Psoas muscle (tissue), 8 donors: ENCODE measurements around the gene RNF32. TPM values are rescaled to one million over a fixed set of nuclear protein-coding genes. Genes with fewer than 3 reads are reported as not detected.

ENCODE experiments used
- ATAC-seq, 4 donors: fragments of 200-7000 bp; cut with Tn5 transposase; one replicate each; pipeline ENCODE4 v1.9.1; 2020; ENCODE audit warnings: moderate library complexity in 3 of 4, mild to moderate bottlenecking in 2 of 4
- DNase-seq, 2 donors: peaks; one replicate each; pipeline ENCODE4 v3.0.0-alpha.2; 2020
- H3K27ac ChIP-seq: fragments of 200-600 bp; one replicate; pipeline ENCODE4 v1.8.0; 2022
- H3K27me3 ChIP-seq, 3 donors: fragments of 200-600 bp in 1 of 3; one replicate each; pipeline versions ENCODE4 v1.6.1 to v1.8.0; 2013 to 2022; ENCODE audit warnings: low read length in 2 of 3, mild to moderate bottlenecking in 2 of 3, moderate library complexity in 1 of 3; ENCODE audit not compliant: insufficient read depth in 3 of 3
- H3K36me3 ChIP-seq, 2 donors: fragments of 200-600 bp in 1 of 2; one replicate each; pipeline versions ENCODE4 v1.6.1 to v1.8.0; 2013 to 2022; ENCODE audit warnings: low read depth in 1 of 2, mild to moderate bottlenecking in 1 of 2, moderate library complexity in 1 of 2; ENCODE audit not compliant: insufficient read depth in 1 of 2
- H3K4me1 ChIP-seq: fragments of 200-600 bp; one replicate; pipeline ENCODE4 v1.8.0; 2022
- H3K4me3 ChIP-seq: fragments of 200-600 bp; one replicate; pipeline ENCODE4 v1.8.0; 2022; ENCODE audit warnings: mild to moderate bottlenecking
- H3K9me3 ChIP-seq: fragments of 200-600 bp; one replicate; pipeline ENCODE4 v1.8.0; 2022
- CTCF ChIP-seq: fragments of 200-600 bp; IDR thresholded peaks from one replicate; pipeline ENCODE4 v1.8.0; 2022; ENCODE audit warnings: antibody characterized with exemption
- WGBS, 3 donors: extraction: QIAGEN DNeasy Blood & Tissue Kit; methylation state at CpG; one replicate each; pipeline versions ENCODE4 v1.1.6 to v1.1.7; 2013; 5-methylcytosine and 5-hydroxymethylcytosine counted together
- intact Hi-C, 2 donors: fragments of 100-400 bp; cut with DNase I; formaldehyde crosslinking; loops; one replicate each; pipeline versions ENCODE4 v1.11.0 to v1.14.2; 2022
- polyA plus RNA-seq, 3 donors: library from polyadenylated mRNA; stranded (reverse); fragments of 200-250 nt; gene quantifications; one replicate each; pipeline ENCODE4 v1.2.3, GENCODE V29; 2013
- total RNA-seq, 4 donors: library from RNA; stranded (reverse); fragmentation: NEBNext Ultra II Directional in 2 of 4; extraction: Animal tissue kit (Norgen Biotek cat#: 25700) in 2 of 4; gene quantifications; one replicate each; pipeline versions ENCODE4 v1.2.1 to v1.2.4, GENCODE V29; 2021 to 2023
- donor health status: healthy with polysubstance abuse.
- donor health status: DM: no; HTN: no; CAD: no; lungs with moderate emphysema.
- donor health status: Bipolar disorder and iron deficiency.
- donor health status: healthy.
- donor health status: DM: yes; HTN: yes; CAD: no.
- donor health status: DM: no; HTN: no; CAD: no.
- donor health status: DM: no; HTN: no; CAD: no.
- donor health status: DM: yes; HTN: yes; CAD: no.

RNF32 gene
- total and polyA plus RNA-seq, 7 donors = 0.18 to 0.60 (median 0.48) TPM; not detected in 4

GRCh38 chr7:156621652-156622051 is 18.9 kb upstream of the RNF32 start:
- peaks cover 0 to 29% (median 3%) of the 10 kb centered on the region in 3 donors for H3K27me3 ChIP-seq
- no peaks in the 10 kb centered on the region for H3K4me1 ChIP-seq
- no peak for DNase-seq
- TF ChIP-seq CTCF = no peak
- no peaks in the 10 kb centered on the region for H3K36me3 ChIP-seq
- no peak for ATAC-seq
- no peaks in the 10 kb centered on the region for H3K9me3 ChIP-seq
- H3K4me3 ChIP-seq = no peak overlapping the region
- intact Hi-C loops = no loop called here
- no peak overlapping the region for H3K27ac ChIP-seq

- no peak for TF ChIP-seq CTCF
- no peaks in the 10 kb centered on the region for H3K36me3 ChIP-seq
- H3K4me1 ChIP-seq = no peaks in the 10 kb centered on the region
- no peaks in the 10 kb centered on the region for H3K9me3 ChIP-seq
- H3K27me3 ChIP-seq = no peaks in the 10 kb centered on the region
- 63 to 75% (median 74%) methylated on average over 1 to 2 of the region's 2 CpGs for WGBS, 3 donors
- ATAC-seq (no peak), DNase-seq (no peak)
- H3K4me3 ChIP-seq = no peak overlapping the region
- no peak overlapping the region for H3K27ac ChIP-seq
- intact Hi-C loops = no loop called here
These were observed 15.0 kb upstream of the RNF32 start for GRCh38 chr7:156625580-156625979.

GRCh38 chr7:156626220-156626895 is 14.2 kb upstream of the RNF32 start:
- 79 to 83% (median 79%) methylated on average over 7 of the region's 7 CpGs for WGBS, 3 donors

GRCh38 chr7:156628562-156628961 is 12.0 kb upstream of the RNF32 start:
- no peak for DNase-seq
- no peaks in the 10 kb centered on the region for H3K4me1 ChIP-seq
- H3K9me3 ChIP-seq = no peaks in the 10 kb centered on the region
- no peaks in the 10 kb centered on the region for H3K36me3 ChIP-seq
- no peak overlapping the region for H3K4me3 ChIP-seq
- H3K27ac ChIP-seq = no peak overlapping the region
- no peak for TF ChIP-seq CTCF
- intact Hi-C loops = no loop called here
- H3K27me3 ChIP-seq = peaks cover 0 to 3% (median 0%) of the 10 kb centered on the region in 3 donors
- no peak for ATAC-seq

More at GRCh38 chr7:156626220-156626895, 14.2 kb upstream of the RNF32 start:
- H3K36me3 ChIP-seq = no peaks in the 10 kb centered on the region
- peaks cover 0 to under 1% (median 0%) of the 10 kb centered on the region in 3 donors for H3K27me3 ChIP-seq
- TF ChIP-seq CTCF = no peak
- DNase-seq (no peak), ATAC-seq (no peak)
- no peaks in the 10 kb centered on the region for H3K4me1 ChIP-seq
- H3K9me3 ChIP-seq = no peaks in the 10 kb centered on the region
- H3K4me3 ChIP-seq = no peak overlapping the region
- intact Hi-C loops = no loop called here
- no peak overlapping the region for H3K27ac ChIP-seq

- H3K4me3 ChIP-seq = no peak overlapping the region
- intact Hi-C loops = no loop called here
- H3K9me3 ChIP-seq = no peaks in the 10 kb centered on the region
- peaks cover 0 to 3% (median 0%) of the 10 kb centered on the region in 3 donors for H3K27me3 ChIP-seq
- H3K4me1 ChIP-seq = no peaks in the 10 kb centered on the region
- DNase-seq (no peak), ATAC-seq (no peak)
- H3K36me3 ChIP-seq = no peaks in the 10 kb centered on the region
- TF ChIP-seq CTCF = no peak
- 95 to 96% (median 95%) methylated on average over 2 of the region's 2 CpGs for WGBS, 3 donors
- H3K27ac ChIP-seq = no peak overlapping the region
These were observed 10.7 kb upstream of the RNF32 start for GRCh38 chr7:156629873-156630272.
